Measurements from ENCODE around the gene ZCCHC18. TPM values are rescaled to one million over a fixed set of nuclear protein-coding genes. Genes with fewer than 3 reads are reported as not detected.

ZCCHC18 gene
- total and polyA plus RNA-seq, 2 donors (not counting 3 experiments of a cell fraction or from before 2014, with no cell fraction given) = 2.3 to 2.7 TPM

DNA sequence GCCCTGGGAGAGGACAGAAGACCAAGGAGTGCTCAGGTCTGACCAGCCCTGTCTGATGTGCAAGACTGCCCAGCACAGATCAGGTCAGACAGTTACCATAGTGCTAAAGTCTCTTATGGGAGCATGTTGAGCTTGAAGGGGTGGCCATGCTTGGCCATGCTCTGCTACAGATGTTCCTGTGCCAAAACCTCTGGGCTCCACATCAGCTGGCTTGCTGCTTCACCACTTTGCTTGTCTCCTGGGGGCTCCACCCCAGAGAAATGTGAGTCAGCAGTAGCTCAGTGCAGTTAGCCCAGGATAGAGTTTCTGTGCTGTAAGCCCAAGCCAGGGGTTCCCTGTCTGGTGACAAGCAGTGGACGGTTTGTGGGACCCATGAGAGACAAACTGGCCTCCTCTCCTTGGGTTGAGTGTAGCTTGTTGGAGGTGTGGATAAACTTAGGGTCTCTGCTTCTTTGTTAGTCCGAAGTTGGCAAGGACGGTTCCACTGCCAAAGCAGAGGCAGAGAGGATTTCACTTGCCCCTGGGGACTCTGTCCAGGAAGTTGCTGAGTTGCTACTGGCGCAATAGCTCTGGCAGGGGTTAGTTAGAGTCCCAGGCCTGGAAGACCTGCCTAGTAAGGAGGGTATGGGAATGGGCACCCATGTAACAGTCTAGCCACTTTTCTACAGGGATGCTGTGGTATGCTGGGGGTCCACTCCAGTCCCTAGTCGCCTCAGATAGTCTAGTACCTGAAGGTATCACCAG lies 27.6 kb upstream of the ZCCHC18 start:
- H3K4me1 ChIP-seq (ENCODE audit: control insufficient read depth, extremely low read depth, insufficient read depth, low read length) = no peaks in the 10 kb centered on the region
- H3K9me3 ChIP-seq (replicated peaks; ENCODE audit: control insufficient read depth, insufficient read depth, low read length) = no peaks in the 10 kb centered on the region
- BruUV-seq (replicated peaks) = no TSS peak
- TF ChIP-seq CTCF (IDR thresholded peaks at IDR 0.05; ENCODE audit: extremely low read depth in 1 of 2, insufficient read depth in 1 of 2, low read depth in 1 of 2, low read length in 2 of 2) (no peak), MYC (IDR thresholded peaks at IDR 0.05; ENCODE audit: low read depth, low read length) (no peak), GATA2 (IDR thresholded peaks at IDR 0.05; ENCODE audit: insufficient read depth, insufficient read length, low read depth, low read length) (no peak), POLR2AphosphoS5 (IDR thresholded peaks at IDR 0.05; ENCODE audit: insufficient read depth, low read depth, low read length) (no peak), POLR2A (IDR thresholded peaks at IDR 0.05; ENCODE audit: low read depth, low read length) (no peak), JUN (IDR thresholded peaks at IDR 0.05; ENCODE audit: borderline replicate concordance, insufficient read depth, insufficient read length, low read depth) (no peak), EZH2 (IDR thresholded peaks at IDR 0.05; ENCODE audit: borderline replicate concordance, low read depth, low read length, severe bottlenecking) (no peak), FOS (IDR thresholded peaks at IDR 0.05; ENCODE audit: borderline replicate concordance, insufficient read depth, low read length) (no peak)
- TF ChIP-seq, protein P1, sequence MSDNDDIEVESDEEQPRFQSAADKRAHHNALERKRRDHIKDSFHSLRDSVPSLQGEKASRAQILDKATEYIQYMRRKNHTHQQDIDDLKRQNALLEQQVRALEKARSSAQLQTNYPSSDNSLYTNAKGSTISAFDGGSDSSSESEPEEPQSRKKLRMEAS (IDR thresholded peaks at IDR 0.05; ENCODE audit: insufficient read depth, insufficient read length) = no peak
- H3K79me2 ChIP-seq (ENCODE audit: control insufficient read depth, insufficient read depth, low read length) = no peaks in the 10 kb centered on the region
- H3K27ac ChIP-seq (ENCODE audit: insufficient read depth, low read depth, low read length) = no peak overlapping the region
- H3K4me3 ChIP-seq (replicated peaks in 1 of 3; ENCODE audit: insufficient read depth in 1 of 3, low read depth in 1 of 3, low read length in 3 of 3) = no peak overlapping the region
- ChIA-PET CTCF (no interaction called here), POLR2A (no interaction called here)
- no peaks in the 10 kb centered on the region for H3K27me3 ChIP-seq (ENCODE audit: control insufficient read depth in 2 of 2, insufficient read depth in 2 of 2, low read length in 2 of 2)
- H3K36me3 ChIP-seq (ENCODE audit: control insufficient read depth in 2 of 2, extremely low read depth in 1 of 2, insufficient read depth in 2 of 2, low read length in 2 of 2) = no peaks in the 10 kb centered on the region
- H4K20me1 ChIP-seq (replicated peaks; ENCODE audit: control insufficient read depth, extremely low read depth, insufficient read depth, low read length) = no peaks in the 10 kb centered on the region
- FAIRE-seq = no peak
- H3K9ac ChIP-seq (replicated peaks; ENCODE audit: extremely low read depth, insufficient read depth, low read length) = no peak overlapping the region
- dilution Hi-C loops (cut with MboI; ENCODE audit: extremely low pct_ligation_motif_present, low sequenced_read_pairs) (no loop called here), intact Hi-C loops (cut with micrococcal nuclease) (no loop called here)
- DNase-seq (ENCODE audit: low read depth, low spot score) = no peak
- no peak overlapping the region for H2AFZ ChIP-seq (ENCODE audit: low read depth, low read length)
- no peak overlapping the region for H3K4me2 ChIP-seq (ENCODE audit: insufficient read depth, low read length)
- no peaks in the 10 kb centered on the region for H3K9me1 ChIP-seq (replicated peaks; ENCODE audit: control insufficient read depth, extremely low read depth, insufficient read depth, low read length)

All from endothelial cell of umbilical vein (primary cell).